HG03095 (cell line): Measurements from ENCODE around the gene CCNC.
"Not testable (repeated sequence)": the region's sequence is repeated elsewhere in the genome, so short reads cannot be mapped to it uniquely, and the experiment has no call there.

Source experiments
- ATAC-seq: cut with Tn5 transposase; IDR thresholded peaks from one replicate; pipeline ENCODE4 v1.9.1; 2021; ENCODE audit warnings: moderate library complexity; ENCODE audit not compliant: unreplicated experiment

CCNC gene

DNA sequence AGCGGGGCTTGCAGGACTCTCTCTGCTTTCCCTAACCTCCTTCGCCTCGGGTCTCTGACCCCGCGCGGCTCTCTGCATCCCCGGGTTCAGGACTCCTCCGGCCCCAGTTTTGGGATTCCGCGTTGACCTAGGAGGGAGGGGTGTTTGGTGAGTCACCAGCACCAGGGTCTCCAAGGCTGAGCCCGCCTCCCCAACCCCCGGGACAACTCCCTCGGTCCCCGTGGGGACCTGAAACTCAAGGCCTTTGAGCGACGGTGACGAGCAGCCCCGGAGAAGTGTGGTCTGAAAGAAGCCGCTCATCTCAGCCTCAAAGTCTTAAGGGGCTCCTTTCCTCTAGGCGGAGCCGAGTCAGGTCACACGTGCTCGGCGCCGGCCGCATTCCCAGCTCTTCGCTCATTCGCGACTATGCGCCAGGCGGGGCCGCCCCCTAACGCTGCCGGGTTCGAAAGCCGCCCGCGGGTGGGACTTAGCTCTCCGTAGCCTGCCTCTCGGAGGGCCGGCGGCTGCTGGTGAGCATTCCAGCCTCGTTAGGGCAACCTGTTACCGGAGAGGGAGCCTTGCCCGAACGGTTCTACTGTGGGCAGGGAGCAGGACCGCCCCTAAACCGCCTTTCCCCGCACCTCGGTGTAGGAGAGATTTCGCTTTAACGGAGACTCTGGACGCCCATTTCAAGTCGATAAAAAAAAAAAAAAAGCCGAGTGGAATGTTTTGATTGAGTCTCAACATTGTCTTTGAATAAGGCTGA, 35.1 kb upstream of the CCNC start:
- ATAC-seq, result no peak

DNA sequence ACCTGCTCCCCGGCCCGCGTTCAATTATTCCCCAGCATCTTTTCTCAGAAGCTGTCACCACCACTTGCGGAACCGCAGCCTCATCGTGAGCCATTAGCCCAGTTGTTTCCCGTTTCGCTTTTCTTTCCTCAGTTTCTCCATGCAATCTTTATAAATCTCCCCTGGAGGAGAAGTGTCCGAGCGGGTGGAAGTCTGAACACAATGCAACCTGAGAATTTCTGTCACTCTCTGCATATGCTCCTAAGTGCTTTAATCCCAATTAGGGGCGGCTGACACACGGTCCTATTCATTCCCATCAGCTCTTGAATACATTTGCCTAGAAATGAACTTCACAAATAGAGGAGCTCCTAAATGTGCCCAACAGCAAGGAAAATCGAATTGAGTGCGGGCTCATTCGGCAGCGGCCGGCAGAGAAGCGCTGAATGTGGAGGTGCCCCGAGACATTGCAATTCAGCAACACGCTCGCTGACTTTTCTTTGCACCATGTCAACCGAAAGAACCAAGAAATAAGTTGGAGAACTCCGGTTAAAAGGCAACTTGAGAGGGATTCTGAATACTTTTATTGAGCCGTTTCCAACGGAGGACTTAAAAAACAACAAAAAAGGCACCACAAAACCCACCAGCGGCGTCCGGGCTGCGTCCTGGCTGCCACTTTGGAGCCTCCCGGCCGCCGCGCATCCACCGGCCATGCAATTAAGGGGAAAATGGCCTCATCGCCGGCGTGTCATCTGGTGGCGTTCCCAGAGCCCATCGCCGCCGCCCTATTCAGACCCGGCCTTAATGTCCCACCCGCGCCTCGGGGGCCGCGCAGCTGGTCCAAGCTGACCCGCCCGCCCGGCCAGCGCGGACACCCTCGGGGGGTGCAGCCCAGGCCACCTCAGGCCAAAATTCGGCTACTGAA, 34.3 kb upstream of the CCNC start:
- no peak for ATAC-seq

DNA sequence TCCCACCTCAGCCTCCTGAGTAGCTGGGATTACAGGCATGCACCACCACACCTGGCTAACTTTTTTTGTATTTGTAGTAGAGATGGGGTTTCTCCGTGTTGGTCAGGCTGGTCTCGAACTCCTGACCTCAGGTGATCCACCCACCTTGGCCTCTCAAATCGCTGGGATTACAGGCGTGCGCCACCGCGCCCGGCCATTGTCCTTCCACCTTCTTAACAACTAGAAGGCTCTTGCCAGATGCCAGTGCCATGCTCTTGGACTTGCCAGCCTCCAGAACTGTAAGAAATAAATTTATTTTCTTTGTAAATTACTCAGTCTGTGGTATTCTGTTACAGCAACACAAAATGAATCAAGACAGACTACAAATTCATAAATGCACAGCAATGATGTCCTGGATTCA, 26.2 kb upstream of the CCNC start:
- not testable (repeated sequence) for ATAC-seq

DNA sequence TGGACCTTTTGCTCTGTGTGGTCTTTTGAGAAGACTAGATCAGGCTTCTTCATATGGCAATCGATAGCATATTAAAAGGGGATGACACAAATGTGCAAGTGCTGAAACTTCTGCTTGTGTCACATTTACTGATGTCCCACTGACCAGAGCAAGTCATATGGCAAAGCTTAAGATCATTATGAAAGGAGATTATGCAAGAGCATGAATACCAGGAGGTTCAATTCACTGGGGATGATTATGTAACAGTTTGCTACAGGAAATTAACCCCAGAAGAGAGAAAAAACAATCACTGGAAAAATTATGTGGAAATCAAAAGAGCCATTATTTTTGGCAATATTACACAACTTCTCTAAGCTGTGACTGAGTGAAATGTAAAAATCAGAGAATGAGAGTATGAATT, 24.4 kb upstream of the CCNC start:
- no peak for ATAC-seq

DNA sequence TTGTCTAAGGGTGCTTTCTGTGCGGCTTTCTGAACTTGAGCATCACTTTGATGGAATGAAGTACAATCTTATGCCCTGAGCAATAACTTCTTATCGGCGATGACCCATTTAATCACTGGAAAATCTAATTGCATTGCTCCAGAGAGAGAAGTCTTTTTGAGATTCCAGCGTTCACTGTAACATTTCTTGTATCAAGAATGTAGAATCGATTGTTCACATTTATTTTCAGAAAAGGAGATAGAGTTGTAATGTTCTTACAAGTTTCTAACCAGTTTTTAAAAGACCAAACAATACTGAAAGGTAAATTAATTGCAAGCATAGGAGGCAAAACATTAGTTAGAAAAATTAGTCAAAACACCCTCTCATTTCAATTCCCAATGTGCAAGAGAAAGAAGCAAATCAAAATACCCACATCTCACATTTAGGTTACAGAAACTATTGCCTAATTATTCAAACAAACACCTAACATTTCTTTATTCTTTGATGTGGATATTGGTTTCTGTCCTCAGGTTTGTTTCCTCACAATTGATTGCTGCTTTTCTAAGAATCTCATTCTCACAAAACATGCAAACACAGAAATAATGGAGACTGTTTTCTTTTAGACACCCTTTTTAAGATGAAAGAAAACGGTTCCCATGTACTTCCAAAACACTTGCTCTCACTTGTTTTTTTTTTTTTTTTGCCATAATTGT, 23.4 kb upstream of the CCNC start:
- ATAC-seq, result no peak

DNA sequence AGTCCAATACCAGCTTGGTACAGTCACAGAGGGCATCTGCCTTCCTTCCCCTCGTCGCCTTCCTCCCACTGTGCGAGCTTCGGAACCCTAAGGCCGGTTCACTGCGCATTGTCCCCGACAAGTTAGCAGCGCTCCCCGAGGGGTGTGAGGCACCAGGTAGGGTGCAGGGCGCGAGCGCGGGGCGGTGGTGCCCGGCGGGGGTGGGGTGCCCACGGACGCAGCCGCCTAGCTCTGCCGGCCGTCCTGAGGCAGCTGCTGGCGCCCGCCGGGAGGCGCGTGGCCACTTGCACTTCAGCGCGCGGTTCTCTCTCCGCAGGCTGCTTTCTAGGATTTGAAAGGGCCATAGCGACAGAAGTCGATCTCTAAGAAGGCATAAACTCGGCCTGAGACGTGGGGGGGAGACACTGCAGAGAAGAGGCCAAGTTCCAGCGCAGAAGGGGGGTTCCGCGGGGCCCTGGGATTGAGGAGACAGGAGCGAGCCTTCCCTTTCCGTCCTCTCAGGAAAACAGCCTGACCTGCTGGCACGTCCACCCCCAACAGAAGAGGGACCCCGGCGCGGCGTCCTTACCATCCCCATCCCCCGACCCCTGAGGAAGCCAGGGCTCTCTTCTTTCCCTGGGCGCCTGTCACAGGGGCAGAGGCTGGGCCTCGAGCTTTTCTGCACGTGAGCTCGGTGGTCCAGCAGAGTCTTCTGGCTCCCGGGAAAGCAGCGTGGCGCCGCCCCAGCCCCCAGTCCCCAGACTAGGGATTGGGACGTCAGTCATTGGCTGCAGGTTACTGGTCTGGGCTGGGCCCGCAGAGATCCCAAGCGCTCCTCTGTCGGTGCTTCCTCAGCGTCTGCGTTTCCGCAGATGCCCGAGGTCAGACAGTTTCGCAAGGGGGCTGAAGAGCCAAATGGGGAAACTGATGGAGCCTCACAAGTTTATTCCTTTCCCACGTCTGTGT, 22.5 kb upstream of the CCNC start:
- no peak for ATAC-seq

DNA sequence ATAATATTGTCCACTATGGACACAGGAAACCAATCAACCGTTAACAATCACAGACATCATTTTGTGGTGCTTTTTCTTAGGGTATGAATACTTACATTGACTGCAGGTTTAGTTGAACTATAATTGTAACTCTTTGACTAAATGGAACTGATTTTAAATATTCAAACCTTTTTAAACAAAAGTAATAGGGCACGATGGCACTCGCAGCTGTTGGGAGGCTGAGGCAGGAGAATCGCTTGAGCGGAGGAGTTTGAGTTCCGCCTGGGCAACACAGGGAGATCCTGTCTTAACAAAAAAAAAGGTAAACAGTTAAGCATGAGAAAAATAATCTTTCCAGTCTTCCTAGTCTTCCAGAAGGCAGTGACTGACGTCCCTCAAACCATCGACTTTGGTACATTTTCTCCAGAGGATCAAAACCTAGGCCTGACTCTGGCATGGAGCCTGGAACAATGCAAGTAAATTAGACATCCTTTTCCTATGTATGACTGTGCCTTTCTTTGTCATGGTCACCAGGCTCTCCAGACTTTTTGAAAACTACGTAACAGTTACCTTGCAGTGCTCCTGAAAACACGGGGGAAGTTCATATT, 21.5 kb upstream of the CCNC start:
- no peak for ATAC-seq

DNA sequence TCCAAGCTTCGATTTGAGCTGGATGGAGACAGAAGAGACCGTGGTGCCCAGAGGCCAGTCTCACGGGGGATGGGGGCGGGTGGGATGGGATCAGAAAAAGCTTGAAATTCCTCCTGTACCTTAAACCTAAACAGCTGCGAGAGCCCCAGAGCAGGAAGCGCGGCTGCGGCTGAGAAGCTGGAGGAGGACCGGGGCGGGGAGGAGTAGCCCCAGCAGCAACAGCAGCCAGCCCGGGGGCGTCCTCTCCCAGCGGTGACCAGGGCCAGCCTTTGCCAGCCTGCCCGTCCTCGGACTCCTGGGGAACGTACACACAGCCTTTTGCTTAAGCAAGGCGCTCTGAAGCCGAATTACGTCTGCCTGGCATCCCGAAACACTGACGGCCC, 20.8 kb upstream of the CCNC start:
- ATAC-seq, result peak; percentile 29

DNA sequence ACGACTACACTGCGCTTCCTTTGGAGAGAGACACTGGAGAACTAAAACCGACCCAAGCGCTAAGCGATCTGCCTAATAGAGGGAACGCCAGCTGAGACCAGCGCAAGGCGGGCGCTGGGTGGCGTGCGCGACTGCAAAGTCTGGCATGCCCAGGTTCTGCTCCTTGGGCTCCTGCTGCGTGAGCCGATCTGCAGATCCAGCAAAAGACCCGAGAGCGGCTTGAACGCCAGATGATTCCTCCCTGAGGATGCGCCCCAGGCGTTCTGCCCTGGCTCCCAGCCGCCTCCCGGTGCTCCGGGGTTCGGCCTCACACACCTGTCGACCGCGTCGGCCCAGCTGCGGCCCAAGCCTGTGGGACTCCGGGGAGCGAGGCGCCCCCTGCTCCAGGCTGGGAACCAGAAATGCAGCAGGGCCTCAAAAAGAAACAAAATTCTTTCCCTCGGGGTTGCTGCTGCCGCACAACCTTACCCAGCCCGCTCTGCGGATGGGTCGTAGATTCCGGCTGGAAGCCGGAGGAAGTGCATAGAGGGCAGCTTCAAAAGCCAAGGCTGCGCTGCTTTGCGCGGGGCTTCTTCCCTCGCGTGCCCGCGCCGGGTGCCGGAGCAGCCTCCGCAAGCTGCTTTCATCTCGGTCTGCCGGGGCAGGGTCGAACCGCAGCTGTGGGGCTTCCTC, 20.3 kb upstream of the CCNC start:
- peak; percentile 94 for ATAC-seq

DNA sequence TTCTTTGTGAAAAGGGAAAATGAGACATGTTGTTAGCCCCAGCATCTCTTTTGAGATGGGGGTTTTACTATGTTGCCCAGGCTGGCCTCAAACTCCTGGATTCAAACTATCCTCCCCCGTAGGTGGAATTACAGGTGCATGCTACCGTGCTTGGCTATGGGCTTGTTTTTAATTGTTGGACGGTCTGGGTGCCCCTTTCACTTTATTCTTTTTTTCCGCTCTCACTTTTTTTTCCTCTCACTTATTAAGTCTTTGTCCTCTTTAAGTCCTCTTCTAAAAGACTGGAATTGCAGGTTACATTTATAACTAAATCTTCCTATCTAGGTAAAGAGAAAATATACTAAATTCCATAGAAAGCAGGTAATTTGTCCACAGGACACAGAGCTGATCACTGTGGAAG, 19.3 kb upstream of the CCNC start:
- ATAC-seq, result no peak

DNA sequence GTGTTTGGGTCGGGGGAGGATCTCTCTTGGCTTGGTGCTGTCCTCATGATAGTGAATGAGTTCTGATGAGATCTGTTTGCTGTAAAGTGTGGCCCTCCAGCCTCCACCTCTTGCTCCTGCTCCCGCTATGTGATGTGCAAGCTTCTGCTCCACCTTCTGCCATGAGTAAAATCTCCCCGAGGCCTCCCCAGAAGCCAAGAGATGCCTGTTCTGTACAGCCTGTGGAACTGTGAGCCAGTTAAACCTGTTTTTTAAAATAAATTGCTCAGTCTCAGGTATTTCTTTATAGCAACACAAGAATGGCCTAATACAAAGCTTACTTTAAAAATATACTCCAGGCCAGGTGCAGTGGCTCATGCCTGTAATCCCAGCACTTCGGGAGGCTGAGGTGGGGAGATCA, 11.3 kb upstream of the CCNC start:
- no peak for ATAC-seq

DNA sequence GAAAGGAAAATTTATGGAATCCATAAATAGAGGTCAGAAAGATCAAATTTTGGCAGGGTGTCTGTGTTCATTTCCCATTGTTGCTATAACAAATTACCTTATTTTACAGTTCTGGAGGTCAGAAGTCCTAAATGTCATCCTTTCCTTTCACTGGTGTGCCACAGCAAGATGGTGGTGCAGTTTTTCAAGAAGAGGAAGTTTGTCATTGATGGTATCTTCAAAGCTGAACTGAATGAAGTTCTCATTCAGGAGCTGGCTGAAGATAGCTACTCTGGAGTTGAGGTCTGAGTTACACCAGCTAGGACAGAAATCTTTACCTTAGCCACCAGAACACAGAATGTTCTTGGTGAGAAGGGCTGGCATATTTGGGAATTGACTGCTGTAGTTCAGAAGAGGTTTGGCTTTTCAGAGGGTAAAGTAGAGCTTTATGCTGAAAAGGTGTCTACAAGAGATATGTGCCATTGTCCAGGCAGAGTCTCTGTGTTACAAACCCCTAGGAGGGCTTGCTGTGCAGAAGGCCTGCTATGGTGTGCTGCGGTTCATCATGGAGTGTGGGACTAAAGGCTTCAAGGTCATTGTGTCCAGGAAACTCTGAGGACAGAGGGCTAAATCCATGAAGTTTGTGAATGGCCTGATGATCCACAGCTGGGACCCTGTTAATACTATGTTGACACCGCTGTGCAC, 7.2 kb upstream of the CCNC start:
- ATAC-seq, result no peak

DNA sequence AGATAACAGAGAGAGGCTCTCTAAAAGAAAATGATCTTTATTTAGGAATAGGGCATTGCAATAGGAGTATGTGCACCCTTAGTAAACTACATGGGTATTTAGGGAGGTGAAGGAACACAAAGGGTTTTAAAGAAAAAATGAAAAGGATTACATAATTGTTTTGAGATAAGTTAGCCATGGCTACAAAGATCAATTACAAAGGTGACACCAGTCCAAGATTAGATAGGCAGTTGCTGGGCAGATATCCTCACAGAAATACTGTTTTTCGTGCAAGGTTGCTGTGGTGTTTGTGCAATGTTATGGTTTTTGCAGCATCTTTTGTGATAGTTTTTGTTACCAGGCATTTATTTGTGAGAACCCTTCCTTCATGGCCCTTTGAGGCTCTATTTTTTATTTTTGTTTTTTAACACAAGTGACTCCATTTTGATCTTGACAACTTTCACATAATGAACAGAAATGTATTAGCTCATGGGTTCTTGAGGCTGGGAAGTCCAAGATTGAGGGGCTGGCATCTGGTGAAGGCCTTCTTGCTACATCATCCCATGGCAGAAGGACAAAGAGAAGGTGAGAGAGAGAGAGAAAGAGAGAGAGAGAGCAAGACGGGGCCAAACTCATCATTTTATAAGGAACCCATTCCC, 5.6 kb upstream of the CCNC start:
- ATAC-seq, result no peak

DNA sequence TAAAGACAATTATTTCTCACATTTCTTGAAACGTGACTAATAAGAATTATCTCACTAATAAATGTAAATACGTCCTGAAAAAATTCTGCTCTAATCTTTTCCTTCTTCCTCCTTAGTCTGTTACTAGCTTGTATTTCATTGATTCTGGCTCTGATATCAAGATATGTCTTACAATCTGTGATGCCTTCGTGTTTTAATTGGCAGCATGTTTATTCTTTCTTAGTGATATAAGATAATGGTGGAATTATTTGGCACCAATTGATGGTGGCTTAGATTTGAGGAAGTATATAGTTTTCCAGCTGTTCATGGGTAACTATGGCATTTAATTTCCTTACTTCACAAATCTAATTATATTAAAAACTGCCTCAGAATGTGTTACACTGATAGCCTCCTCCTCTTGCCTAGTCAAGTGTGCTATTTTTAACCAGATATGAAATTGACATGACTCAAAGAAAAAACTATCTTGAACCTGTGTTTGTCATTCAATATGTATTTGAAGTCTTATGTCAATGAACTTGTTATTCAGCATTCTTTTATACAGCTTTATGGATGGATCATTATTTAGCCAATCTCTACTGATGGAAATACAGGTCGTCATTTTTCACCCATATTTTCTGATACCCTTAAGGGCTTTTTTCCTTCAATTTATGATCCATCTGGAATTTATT, 5.3 kb downstream of the CCNC start:
- ATAC-seq, result no peak

DNA sequence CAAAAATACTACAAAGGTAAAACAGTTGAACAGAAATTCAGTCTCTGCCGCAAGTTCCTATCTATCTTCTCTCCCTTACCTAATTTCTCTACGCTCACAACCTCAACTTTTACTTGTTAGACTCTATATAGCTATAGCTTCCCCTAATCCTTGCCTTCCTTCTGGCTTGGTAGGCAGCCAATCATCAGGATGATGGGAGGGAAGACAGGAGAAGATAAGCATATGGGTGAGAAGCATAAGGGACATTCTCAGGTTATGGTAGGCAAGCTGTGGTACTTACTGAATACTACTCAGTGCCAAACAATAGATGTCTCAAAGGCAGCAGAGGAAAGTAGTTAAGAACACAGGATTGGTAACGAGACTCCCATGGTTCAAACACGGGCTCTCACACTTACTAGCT, 7.8 kb downstream of the CCNC start:
- no peak for ATAC-seq

DNA sequence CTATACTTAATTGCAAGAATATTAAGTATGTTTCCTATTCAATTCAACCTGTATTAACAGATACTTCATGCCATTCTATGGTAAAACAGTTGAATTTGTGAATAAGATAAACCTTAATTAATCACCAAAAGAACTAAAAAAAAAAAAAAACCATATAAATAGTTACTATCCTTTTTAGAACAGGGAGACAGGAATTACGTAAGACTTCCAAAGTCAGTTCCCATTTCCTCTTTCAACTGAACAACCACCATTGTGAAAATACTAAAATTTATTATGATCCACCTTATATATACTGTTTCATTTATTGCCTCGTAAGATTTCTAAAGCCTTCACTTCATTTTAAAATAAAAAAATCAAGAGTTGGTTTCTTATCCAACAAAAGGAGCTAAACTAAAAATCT, 9.4 kb downstream of the CCNC start:
- ATAC-seq, result no peak

DNA sequence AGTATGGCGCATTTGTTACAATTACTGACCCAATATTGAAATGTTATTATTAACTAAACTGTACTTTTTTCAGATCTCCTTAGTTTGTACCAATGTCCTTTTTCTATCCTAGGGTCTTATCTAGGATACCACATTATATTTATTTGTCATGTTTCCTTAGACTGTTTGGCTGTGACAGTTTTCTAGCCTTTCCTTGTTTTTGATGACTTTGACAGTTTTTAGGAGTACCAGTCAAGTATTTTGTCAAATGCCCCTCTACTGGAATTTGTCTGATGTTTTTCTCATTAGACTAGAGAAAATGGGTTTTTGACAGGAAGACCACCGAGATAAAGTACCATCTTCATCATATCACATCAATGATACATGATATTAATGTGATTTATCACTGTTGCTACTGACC, 14.6 kb downstream of the CCNC start:
- no peak for ATAC-seq

DNA sequence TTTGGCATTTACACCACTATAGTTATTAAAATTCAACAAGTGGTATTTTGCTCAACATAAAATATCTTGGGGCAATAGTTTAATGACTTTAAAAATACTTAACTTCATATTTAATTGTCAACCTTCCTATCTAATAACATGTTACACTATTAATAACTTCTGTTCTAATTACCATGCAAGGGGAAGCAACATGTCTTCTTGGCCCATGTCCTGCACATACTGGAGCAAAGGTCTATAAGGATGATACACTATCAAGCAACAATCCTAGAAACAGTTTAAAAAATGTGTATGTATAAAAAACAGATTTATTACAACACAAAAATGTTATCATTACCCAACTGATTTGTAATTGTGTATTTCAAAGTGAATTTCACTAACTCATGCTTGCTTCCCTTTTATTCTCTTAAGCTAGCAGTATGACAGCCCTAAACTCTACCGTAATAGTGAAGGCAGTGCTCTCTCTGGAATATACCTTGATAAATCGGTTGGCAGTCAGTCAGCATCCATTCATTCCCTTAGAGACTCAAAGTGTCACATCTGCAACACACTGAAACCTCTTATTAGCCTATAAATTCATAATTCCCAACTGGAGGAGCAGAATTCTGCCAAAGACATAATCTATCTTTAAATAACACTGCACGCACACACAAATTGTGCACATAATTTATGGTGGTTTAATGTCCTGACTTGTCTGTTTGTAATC, 18.3 kb downstream of the CCNC start:
- ATAC-seq, result no peak
